ENCODE data around the gene WNT11.

WNT11 gene

GRCh38 chr11:76217653-76218160 lies 11.4 kb upstream of the WNT11 start:
- DNase-seq: no peak

DNA sequence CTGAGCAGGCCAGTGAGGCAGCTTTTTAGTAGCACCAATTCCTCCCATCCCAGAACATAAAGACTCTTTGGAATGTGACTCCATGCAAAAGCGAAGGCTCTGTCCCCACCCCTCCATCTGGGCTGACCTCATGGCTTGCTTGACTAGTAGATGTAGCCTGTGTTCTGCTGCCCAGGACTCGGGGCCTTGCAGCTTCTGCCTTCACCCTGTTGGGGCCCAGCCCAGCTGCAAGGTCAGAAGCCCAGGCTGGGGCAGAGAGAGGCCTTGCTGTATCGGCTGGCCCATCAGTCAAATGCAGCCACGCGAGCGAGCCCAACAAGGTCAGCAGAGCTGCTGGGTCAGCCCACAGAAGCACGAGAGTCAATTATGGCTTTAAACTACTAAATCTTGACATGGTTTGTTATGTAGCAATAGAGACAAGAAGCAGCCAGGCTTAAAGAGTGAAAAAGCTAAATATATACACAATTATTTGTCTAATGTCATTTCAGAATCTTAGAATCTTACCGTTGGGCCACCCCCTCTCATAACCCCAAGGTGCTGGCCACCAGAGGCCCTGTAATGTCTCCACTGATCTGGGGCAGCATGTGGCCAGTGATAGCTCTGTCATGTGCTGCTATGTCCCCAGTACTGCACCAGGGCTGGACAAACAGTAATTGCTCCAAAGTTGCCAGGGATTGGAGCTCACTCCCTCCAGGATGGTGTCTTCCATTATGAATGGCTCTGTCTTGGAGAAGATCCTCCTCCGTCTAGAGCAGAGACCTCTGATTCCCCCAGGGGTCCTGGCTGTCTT lies 10.4 kb upstream of the WNT11 start:
- no peak for DNase-seq

DNA sequence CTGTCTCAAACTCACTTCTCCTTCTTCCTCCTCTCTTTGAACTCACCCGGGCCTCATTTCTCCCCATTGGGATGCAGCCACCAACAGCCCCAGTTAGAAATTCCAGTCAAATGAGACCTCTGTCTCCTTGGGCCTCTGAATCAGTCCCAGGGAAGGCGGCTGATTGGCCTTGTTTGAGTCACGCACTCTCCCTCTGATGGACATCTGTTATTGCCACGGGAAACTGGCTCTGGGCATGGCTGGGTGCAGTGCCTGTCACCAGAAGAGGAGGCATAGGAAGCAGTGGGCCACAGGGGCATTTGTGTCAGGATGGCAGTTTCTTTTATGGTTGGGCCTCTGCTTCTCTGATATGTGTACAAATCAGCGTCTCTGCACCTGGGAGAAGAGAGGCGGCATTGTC lies 9.6 kb upstream of the WNT11 start:
- no peak for DNase-seq

DNA sequence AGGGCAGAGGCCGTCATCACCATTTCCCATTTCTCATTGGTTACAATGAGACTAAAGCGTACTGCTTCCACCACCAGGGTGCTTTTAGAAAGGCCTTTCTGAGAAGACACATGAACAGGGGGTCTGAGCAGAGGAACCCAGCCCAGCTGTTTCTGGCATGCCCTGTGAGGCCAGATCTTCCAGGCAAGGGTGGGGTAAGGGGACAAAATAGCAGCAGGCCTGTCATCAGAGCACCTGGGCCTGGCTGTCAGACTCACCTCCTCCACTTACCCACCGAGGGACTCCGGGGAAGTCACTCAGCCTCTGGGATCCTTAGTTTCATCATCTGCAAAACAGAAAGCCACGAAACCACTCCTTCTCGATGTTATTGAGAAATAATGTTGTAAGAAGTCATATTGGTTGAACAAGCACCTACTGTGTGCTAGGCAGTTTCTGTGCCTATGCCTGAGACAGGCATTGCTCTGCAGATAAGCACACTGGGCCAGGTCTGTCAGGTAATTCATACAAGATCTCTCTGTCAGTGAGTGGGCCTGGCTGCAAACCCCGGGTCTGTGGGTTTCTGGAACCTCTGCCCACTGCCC lies 8.8 kb upstream of the WNT11 start:
- DNase-seq: no peak

DNA sequence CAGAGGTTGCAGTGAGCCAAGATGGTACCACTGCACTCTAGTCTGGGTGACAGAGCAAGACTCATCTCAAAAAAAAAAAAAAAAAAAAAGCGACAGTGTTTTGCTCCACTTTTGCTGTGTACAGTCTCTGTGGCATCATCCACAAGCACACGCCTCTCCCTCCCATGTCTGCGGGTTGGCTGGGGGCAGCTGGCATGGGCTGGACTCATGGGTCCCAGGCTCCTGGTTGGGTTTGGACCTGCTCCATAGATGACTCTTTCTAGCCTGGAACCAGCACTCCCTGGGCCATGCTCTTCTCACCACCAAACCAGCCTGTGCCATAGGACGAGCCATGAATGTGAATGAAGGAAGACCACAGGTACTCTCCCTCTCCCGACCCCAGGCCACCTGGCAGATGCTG lies 7.9 kb upstream of the WNT11 start:
- no peak for DNase-seq

GRCh38 chr11:76212086-76213035 lies 6.1 kb upstream of the WNT11 start:
- DNase-seq: no peak

DNA sequence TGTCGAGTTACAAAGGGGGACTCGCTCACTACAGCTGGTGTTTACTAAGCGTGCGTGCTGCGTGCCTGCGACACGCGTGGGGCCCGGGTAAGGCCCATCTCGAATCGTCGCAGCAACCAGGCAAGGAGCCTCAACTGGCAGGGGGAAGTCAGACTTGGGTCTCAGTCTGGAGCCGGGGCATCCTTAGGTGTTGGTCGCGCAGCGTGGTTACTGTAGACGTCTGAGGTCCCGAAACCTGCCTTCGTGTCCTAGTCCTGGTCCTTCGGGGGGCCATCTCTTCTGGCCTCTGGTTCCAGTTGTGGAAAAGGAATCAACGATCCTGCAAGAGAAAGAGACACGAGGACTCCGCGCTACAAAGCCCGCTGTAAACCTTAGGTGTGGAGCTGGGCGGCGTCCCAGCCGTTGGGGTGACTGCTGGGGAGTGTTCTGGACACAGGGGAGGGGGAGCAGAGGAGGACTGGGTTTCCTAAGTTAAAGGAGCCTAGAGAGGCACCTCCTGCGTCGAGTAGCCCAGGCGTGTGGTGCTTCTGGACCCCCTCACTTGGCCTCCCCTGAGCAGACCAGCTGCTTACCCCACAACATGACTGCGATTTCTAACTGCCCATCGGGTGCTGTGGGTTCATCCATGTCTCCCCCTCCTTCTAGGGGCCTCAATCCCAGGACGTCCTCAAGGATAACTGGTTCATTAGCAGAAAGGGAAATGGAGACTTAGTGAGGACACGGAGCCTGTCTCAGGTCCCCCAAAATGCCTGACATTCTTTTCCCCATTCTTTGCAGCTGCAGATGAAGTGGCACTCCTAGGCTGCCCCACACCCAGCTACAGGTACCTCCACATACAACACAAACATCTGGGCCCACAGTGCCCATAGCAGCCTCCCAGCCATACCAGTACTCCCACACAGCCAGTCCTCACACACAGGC lies 4.9 kb upstream of the WNT11 start:
- no peak for DNase-seq

DNA sequence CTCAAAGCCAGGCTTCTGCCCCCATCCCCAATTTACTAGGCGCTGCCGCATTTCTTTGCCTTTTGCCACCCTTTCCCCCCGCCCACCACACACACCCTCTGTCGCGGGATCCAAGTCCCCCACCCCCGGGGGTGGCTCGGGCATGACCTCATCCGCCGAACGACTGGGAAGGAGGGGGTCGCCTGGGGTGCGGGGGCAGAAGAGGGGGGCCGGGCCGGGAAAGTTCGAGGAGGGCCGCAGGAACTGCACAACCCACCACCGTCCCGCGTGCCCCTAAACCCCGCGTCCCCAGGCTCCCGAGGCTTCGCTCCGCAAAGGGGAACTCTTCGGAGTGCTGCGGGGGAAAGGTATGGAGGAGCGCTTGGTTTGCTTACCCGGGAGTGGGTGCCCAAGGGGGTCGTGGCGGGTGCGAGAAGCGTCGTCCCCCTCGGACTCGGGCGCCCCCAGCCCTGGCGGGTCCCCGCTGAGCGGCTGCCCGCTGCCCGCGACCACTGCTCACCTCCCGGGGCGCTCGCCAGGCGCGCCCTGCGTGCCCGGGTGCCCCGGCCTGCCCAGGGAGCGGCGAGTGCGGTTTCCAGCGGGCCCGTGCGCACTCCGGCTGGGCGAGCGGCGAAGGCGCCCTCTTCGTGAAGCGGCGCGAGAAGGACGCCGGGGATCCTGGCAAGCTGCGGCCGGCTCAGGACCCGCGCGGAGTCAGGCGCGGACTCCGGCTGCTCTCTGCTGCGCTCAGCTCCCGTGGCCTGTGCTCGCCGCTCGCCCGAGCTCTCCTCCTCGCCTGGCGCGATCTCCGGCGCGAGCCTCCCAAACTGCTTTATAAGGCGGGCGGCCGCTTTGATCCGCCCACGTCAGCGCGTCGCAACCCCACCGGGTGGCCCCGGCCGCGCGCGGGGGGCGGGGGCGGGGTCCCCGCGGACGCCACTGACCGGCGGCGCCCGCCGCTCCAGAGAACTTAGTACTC lies 4.0 kb upstream of the WNT11 start:
- DNase-seq: peak; percentile 33

DNA sequence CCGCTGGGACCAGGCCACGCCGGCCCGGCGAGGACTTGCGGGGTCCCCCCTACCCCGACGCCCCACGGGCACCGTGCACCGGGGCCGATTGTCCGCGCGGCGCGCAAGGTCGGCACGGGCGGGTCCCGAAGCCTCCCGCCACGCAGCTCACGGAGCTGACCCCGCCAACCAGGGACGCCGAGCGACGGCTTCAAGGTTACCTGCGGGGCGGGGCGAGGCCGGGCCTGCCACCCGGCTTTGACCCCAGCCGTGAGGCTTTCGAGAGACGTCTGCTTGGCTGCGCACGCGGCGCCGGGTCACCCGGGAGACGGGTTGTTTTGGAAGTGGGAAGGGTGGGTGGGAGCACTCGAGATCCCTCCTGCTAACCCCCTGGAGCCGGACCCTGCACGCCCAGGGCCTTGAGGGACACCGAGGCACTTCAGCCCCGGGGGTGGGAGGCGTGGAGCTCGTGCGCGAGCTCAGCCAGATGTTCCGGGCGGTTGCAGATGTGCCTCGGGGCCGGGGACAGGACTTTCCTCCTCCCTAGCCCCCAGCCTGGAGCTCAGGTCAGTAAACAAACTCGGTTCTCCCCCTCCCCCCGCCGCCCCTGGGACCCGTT lies 3.2 kb upstream of the WNT11 start:
- DNase-seq: peak; percentile 26

DNA sequence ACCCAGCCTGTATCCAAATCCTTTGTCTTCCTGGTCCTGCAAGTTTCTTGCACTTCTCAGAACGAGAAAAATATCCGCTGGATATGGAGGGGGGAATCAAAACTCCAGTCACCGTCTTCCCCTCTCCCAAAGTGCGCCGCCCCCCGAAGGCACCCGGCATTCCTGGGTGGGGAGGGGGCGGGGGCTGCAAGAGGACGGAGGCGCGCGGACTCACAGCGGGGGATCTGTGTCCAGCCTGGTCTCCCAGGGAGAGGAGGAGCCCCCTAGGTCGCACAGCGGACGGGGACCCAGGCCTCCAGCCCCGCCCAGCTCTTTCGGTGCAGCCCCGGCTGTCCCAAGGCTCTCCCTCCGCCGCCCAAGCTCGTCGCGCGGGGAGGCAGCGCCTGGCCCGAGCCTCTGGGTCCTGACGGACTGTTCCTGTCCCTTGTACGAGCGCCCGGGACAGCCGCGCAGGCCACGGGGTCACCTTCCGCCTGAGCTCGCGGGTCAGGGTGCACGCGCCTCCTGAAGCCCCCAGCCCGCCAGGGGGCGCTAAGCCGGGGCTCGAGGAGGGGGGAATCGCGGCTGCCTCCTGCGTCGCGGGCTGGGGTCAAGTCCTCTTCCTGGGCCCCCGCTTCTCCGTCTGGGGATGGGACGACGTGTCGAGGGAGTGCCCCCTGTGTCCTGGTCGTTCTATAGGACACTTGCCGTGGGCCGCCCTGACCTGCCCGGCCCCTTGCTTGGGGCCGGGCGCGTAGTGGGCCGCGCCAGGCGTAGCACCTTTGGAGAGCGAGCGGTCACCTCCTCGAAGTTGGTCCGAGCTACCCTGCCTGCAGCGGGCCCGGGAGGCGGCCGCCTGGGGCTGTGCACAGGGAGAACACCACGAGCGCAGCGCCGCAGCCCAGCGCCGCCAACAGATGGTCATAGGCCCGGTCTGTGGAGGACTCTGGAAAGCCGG lies 2.4 kb upstream of the WNT11 start:
- peak; percentile 81 for DNase-seq

DNA sequence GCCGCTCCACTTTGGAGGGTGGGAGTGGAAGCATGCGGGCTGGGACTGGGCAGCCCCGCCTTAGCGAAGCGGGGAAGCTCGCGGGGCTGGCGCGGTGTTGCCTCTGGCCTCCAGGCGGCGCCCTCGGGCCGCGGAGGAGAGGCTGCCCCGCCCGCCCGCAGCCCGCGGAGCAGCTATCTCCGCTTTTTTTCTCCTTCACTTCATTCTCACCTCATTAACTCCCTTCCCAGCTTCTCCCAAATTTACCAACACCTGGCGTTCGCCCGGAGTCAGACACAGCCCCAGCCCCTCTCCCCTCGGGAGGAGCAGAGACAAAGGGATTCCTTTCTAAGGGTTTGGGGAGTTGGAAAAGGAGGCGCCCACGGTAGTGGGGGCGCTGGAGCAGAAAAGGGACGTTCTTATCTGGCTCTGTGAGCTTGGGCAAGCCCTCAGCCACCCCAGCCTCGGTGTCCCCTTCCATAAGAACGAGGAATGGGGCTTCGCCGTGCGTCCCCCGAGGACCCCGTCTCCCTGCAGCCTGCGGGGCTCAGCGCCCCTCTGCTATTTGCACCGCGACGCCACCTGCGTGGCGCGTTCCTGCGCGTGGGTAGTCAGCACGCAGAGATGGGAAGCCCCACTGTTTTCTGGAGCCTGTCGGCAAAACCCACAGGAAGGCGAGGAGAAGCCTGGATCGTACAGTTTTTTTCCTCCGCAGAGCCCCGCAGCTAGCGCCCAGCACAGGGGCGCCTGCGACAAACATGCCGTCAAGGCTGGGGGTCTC lies 1.5 kb upstream of the WNT11 start:
- peak; percentile 80 for DNase-seq

DNA sequence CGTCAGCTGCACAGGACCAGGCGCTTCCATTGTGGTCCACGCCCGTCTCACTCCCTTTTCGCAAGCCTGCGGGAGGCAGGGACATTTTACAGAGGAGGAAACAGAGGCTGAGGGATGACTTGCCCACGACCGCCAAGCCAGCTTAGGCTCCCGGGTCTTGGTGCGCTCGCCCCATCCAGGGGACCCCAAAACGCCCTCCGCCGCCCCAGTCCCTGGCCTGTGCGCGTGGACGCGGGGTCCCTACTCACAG lies 300 bp downstream of the WNT11 start:
- no peak for DNase-seq

DNA sequence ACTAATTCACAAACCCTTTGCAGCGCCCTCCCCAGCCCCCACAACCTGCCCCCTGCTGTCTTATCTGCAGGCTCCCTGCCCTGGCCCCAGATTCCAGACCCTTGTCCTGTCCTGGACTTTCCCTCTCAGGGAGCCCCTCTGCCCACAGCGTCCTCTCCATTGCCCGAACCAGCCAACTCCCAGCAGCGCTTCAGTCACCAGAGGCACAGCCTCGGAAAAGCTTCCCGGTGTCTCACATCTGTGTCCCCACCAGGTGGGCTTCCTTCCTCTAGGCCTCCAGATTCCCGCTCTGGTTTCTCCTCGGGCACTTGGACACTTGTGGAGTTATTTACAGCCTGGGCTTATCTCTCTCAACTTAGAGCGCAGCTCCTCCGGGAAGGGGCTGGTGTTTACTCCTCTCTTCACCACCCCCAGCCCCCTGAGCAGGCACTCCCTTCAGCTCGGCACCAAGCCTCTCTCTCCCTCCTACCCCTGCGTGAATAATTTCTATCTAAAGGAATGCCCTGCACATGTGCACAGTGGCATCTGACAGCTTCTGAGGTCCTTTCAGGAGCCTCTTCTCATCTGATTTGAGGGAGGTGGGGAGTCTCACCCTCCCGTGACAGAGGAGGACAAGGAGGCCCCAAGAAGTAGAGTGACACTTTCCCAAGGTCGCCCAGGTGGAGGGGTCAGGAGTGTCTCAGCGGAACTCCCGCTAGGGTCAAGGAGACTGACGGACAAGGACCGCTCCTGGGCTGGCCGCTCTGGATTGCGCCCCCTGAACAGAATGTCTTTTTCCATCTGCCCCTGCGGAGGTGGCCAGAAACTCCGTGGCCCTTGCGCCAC lies 838 bp downstream of the WNT11 start:
- no peak for DNase-seq

- DNase-seq: no peak
Observed at GRCh38 chr11:76203937-76204336, 2.4 kb downstream of the WNT11 start.

GRCh38 chr11:76203131-76203925 lies 3.0 kb downstream of the WNT11 start:
- DNase-seq: no peak

DNA sequence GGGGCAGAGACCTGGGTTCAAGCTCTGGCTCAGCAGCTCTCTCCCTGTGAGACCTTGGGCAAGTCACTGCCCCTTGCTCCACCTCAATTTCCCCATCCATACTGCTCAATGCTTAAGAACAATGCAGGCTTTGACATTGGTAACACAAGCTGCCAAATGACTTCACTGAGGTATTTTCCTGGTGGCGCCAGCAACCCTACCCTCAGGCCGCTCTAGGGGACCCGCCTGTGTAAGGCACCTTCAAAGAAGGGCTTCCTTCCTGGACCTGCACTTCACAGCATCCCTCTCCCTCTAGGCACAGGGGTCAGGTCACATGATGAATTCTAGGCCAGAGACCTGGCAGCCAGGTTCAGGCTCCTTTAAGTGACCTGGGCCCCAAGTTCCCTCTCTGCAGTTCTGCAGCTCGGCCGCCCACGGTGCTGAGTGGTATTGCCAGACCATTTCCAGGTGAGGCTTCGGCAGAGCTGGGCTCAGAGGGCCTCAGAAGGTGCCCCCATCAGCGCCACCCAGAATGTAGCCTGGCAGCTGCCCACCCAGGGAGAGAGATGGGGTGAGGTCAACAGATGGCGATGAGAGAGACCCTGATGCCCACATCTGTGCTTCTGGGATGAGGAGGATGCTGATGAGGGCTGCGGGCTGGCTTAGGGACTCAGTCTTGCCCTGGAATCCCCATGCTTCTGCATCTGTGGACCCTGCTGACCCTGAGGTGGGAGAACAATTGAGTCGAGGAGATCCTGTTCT lies 4.5 kb downstream of the WNT11 start:
- DNase-seq: no peak

GRCh38 chr11:76201056-76201455 lies 5.2 kb downstream of the WNT11 start:
- DNase-seq: no peak

Data from stimulated activated CD4-positive, alpha-beta T cell treated with anti-CD3 and anti-CD28 coated beads, Interleukin-4, amount 100 ng/mL, for 1 hour (primary cell).